Type B pancreatic cell (in vitro differentiated cells): Measurements from ENCODE around the gene ID1. TPM values are rescaled to one million over a fixed set of nuclear protein-coding genes. Genes with fewer than 3 reads are reported as not detected.

Source experiments
- DNase-seq: peaks from one replicate; pipeline ENCODE4 v3.0.0; 2021; ENCODE audit warnings: mixed read lengths; ENCODE audit not compliant: unreplicated experiment; ENCODE audit errors: extremely low spot score
- H3K27ac Mint-ChIP-seq: 2 replicates; pipeline ENCODE4 v1.8.0; 2021; ENCODE audit warnings: mild to moderate bottlenecking, mixed read lengths
- H3K27me3 Mint-ChIP-seq: 2 replicates; pipeline ENCODE4 v1.8.0; 2021; ENCODE audit warnings: mixed read lengths
- H3K36me3 Mint-ChIP-seq: 2 replicates; pipeline ENCODE4 v1.8.0; 2021; ENCODE audit warnings: mixed read lengths
- H3K4me1 Mint-ChIP-seq: one replicate; pipeline ENCODE4 v1.8.0; 2021; ENCODE audit warnings: mixed read lengths; ENCODE audit not compliant: unreplicated experiment
- H3K4me3 Mint-ChIP-seq: 2 replicates; pipeline ENCODE4 v1.8.0; 2021; ENCODE audit warnings: mild to moderate bottlenecking, mixed read lengths
- H3K9me3 Mint-ChIP-seq: 2 replicates; pipeline ENCODE4 v1.8.0; 2021; ENCODE audit warnings: mixed read lengths
- total RNA-seq: library from RNA; stranded (reverse); gene quantifications from 2 replicates; pipeline ENCODE4 v1.2.1, GENCODE V29; 2021; ENCODE audit warnings: low replicate concordance
- TF ChIP-seq, protein P1 (sequence below): fragments of 200-600 bp; sonication (generic); conservative IDR thresholded peaks from 2 replicates; pipeline ENCODE4 v1.5.0; 2021; ENCODE audit warnings: antibody characterized with exemption, mild to moderate bottlenecking

Gene ID1
- total RNA-seq, 1 donor from 2014 or later = 472 TPM

GRCh38 chr20:31630187-31630790, 25.2 kb downstream of the ID1 start:
- H3K36me3 Mint-ChIP-seq = no peaks in the 10 kb centered on the region
- H3K4me1 Mint-ChIP-seq = no peaks in the 10 kb centered on the region
- TF ChIP-seq, protein P1, sequence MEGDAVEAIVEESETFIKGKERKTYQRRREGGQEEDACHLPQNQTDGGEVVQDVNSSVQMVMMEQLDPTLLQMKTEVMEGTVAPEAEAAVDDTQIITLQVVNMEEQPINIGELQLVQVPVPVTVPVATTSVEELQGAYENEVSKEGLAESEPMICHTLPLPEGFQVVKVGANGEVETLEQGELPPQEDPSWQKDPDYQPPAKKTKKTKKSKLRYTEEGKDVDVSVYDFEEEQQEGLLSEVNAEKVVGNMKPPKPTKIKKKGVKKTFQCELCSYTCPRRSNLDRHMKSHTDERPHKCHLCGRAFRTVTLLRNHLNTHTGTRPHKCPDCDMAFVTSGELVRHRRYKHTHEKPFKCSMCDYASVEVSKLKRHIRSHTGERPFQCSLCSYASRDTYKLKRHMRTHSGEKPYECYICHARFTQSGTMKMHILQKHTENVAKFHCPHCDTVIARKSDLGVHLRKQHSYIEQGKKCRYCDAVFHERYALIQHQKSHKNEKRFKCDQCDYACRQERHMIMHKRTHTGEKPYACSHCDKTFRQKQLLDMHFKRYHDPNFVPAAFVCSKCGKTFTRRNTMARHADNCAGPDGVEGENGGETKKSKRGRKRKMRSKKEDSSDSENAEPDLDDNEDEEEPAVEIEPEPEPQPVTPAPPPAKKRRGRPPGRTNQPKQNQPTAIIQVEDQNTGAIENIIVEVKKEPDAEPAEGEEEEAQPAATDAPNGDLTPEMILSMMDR = no peak
- no peak overlapping the region for H3K27ac Mint-ChIP-seq
- no peak overlapping the region for H3K4me3 Mint-ChIP-seq
- DNase-seq = no peak
- H3K27me3 Mint-ChIP-seq = no peaks in the 10 kb centered on the region
- H3K9me3 Mint-ChIP-seq = no peaks in the 10 kb centered on the region

DNA sequence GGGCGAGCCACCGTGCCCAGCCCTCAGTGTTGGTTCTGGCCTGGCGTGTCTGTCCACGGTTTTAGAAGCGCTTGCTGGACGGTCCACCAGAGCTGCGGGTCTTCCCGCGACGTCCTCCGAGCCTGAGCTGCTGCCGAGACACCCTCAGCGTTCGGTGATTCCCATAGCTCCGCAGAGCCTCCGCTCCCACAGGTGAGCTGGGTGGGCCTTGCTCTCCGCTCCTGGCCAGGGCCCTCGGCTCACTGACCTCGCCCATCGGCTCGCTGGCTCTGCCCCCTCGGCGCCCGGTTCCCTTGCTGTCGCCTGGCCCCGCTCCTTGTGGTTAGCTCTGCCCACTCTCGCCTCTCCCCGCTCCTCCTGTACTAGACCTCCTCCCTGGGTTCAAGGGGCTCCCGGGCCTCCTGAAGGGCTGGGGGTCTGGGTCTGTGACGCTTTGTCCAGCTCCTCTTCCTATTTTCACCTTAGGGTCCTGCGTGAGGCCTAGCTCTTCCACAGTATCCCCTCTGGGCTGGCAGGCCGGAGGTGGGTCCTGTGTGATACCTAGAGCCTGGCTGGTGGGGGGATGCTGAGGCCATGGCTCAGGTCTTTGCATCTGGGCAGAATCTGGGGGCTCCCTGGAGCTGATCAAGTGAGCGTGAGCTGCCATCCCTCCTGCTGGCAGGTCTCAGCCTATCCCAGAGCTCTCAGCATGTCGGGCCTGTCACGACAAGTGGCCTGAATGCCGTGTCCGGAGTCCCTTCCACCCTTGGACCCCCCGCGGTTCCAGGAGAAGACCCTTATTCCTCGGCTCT, 27.7 kb downstream of the ID1 start:
- Mint-ChIP-seq H3K27ac (no peak overlapping the region), H3K9me3 (no peaks in the 10 kb centered on the region), H3K4me3 (no peak overlapping the region), H3K36me3 (no peaks in the 10 kb centered on the region), H3K27me3 (no peaks in the 10 kb centered on the region), H3K4me1 (no peaks in the 10 kb centered on the region)
- no peak for DNase-seq
- TF ChIP-seq, protein P1 = no peak

DNA sequence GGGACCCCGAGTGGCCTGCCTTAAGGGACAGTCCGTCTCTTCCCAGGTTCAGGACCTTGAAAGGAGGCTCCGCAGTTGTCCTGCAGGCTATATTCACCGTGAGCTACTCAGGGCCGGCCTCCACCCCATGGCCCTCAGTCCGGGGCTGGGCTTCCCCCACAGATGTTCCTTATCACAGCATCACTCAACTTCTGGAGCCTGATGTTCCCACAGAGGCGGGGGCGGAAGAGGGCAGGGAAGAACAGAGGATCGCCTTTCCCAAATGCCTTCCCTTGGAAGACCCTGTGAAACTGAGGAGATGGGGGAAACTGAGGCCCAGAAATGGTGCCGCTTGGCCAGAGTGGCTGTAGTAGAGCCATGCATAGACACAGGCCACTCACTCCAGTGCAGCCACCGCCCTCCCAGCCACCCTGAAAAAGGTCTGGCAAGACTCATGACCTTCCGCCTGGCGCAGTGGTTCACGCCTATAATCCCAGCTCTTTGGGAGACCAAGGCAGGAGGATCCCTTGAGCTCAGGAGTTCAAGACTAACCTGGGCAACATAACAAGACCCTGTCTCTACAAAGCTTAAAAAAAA, 28.3 kb downstream of the ID1 start:
- TF ChIP-seq, protein P1 = no peak
- Mint-ChIP-seq H3K9me3 (no peaks in the 10 kb centered on the region), H3K4me1 (no peaks in the 10 kb centered on the region), H3K36me3 (no peaks in the 10 kb centered on the region), H3K27ac (no peak overlapping the region), H3K4me3 (no peak overlapping the region), H3K27me3 (no peaks in the 10 kb centered on the region)
- DNase-seq = no peak

DNA sequence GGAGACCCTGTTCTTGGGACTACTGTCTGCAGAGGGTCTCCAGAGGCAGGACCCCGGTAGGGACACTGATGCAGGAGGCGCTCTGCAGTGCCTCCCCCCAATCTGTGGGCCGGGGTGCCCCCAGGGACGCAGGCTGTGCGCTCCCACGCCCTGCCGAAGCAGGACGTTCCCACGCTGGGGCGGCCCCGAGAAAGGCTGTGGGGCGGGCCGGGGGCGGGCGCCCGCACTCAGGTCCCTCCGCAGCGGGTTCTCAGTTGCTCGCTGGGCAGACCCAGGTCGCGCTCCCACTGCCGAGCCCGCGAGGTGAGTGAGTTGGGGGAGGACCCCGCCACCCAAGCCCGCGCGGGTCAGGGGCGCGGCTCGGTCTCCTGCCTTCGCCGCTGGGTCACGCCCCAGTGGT, 32.6 kb downstream of the ID1 start, which contains the start of gene COX4I2:
Gene COX4I2, plus strand, starts transcription at position 253 of the 400 bp plus-strand sequence. CDS start 1,106 bp downstream, outside the sequence.
- no peak within 1 kb of the TSS for H3K4me3 Mint-ChIP-seq
- H3K4me1 Mint-ChIP-seq = no peaks in the 10 kb centered on the region
- TF ChIP-seq, protein P1 = no peak
- no peaks in the 10 kb centered on the region for H3K27me3 Mint-ChIP-seq
- H3K9me3 Mint-ChIP-seq = no peaks in the 10 kb centered on the region
- DNase-seq = no peak
- H3K36me3 Mint-ChIP-seq = no peaks in the 10 kb centered on the region
- no peak within 1 kb of the TSS for H3K27ac Mint-ChIP-seq

DNA sequence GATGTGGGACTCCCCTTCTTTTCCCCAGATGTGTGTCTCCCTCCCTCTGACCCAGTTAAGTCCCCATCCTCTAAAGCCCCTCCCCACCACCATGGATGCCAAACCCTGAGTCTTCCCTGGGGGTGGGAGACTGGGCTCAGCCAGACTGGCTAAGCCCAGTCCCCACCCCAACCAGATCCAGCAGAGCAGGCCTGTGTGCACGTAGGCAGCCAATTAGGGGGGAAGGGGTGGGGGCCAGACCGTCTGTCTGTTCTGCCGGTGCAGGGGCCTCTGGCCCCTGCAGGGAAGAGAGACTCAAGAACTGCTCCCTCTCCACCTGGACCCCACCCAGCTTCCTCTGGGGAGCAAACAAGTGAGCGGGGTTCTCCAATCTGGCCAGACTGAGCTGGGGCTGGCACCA, 33.2 kb downstream of the ID1 start:
- TF ChIP-seq, protein P1 = no peak
- no peak for DNase-seq
- H3K4me1 Mint-ChIP-seq = no peaks in the 10 kb centered on the region
- no peaks in the 10 kb centered on the region for H3K27me3 Mint-ChIP-seq
- H3K9me3 Mint-ChIP-seq = no peaks in the 10 kb centered on the region
- H3K27ac Mint-ChIP-seq = no peak overlapping the region
- H3K4me3 Mint-ChIP-seq = no peak overlapping the region
- no peaks in the 10 kb centered on the region for H3K36me3 Mint-ChIP-seq
